ENCODE results near the gene METAP1D. TPM values are rescaled to one million over a fixed set of nuclear protein-coding genes. Genes with fewer than 3 reads are reported as not detected.
"Not testable (repeated sequence)": the region's sequence is repeated elsewhere in the genome, so short reads cannot be mapped to it uniquely, and the experiment has no call there.

METAP1D gene
- total RNA-seq (2014; rRNA removed; shearing (Covaris generic); ENCODE audit: low replicate concordance): 4.3 and 22.9 TPM in 2 replicates

GRCh38 chr2:171999604-172000469 lies at the start of gene METAP1D:
Gene METAP1D (plus strand): TSS chr2:171999953. CDS start chr2:171999970, 17 bp downstream.
- in situ Hi-C loops (cut with HindIII; ENCODE audit: low pct_unique_long_range_greater_than_20kb, low sequenced_read_pairs): no loop called here
- DNase-seq (ENCODE audit: low read depth): peak; percentile 92

- DNase-seq (ENCODE audit: low read depth): no peak
- in situ Hi-C loops (cut with HindIII; ENCODE audit: low pct_unique_long_range_greater_than_20kb, low sequenced_read_pairs): no loop called here
These were observed 47.5 kb upstream of the METAP1D start for GRCh38 chr2:171952276-171952675.

DNA sequence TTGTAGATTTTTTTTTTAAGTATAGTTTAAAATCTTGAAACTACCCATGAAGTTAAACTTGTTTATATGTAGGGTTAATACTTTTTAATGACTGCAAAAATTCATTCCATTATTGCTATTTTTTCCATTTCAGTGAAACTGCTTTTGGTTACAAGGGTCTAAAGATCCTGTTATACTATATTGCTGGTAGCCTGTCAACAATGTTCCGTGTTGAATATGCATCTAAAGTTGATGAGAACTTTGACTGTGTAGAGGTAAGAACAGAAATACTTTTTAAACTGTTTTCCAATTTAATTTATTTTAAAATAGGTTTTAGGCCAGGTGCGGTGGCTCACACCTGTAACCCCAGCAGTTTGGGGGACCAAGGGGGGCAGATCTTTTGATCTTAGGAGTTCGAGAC lies 47.0 kb upstream of the METAP1D start:
- in situ Hi-C loops (cut with HindIII; ENCODE audit: low pct_unique_long_range_greater_than_20kb, low sequenced_read_pairs): no loop called here
- DNase-seq (ENCODE audit: low read depth): no peak

DNA sequence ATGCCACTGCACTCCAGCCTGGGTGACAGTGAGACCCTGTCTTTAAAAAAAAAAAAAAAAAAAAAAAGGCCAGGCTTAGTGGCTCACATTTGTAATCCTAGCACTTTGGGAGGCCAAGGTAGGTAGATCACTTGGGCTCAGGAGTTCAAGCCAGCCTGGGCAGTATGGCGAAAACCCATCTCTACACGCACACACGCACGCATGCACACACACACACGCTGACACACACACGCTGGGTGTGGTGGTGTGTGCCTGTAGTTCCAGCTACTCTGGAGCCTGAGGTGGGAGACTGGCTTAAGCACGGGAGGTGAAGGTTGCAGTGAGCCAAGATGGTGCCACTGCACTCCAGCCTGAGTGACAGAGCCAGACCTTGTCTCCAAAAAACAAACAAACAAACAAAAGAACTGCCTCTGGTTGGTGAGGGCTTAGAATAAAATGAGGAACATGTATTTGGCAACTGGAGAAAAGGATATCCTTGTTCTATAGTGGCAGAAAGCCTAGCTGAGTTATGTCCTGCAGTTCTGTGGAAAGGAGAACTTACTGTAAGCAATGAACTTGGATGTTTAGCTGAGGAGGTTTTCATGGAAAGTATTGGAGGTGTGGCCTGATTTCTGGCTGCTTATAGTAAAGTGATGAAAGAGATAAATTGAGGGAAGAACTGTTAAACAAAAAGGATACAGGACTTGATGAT lies 43.5 kb upstream of the METAP1D start:
- in situ Hi-C loops (cut with HindIII; ENCODE audit: low pct_unique_long_range_greater_than_20kb, low sequenced_read_pairs): no loop called here
- no peak for DNase-seq (ENCODE audit: low read depth)

GRCh38 chr2:171957061-171957460 lies 42.7 kb upstream of the METAP1D start:
- in situ Hi-C loops (cut with HindIII; ENCODE audit: low pct_unique_long_range_greater_than_20kb, low sequenced_read_pairs): no loop called here
- DNase-seq (ENCODE audit: low read depth): no peak

DNA sequence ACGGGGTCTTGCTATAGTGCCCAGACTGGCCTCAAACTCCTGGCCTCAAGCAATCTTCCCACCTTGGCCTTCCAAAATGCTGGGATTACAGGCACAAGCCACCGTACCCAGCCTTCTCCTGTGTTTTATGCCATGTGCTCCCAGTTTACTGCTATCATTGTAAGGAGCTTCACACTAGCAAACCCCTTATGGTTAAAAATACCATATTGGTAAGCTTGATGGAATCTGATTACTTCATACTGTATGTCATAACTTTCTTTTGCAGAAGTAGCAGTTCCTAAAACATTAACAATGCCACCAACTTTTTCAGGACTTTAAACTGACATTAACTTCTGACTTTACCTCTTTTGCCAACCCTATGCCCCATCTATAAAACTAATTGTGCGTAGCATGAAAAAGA lies 41.3 kb upstream of the METAP1D start:
- no peak for DNase-seq (ENCODE audit: low read depth)
- in situ Hi-C loops (cut with HindIII; ENCODE audit: low pct_unique_long_range_greater_than_20kb, low sequenced_read_pairs): no loop called here

- no peak for DNase-seq (ENCODE audit: low read depth)
These were observed 39.8 kb upstream of the METAP1D start for GRCh38 chr2:171959998-171960397.

GRCh38 chr2:171960570-171960969 lies 39.2 kb upstream of the METAP1D start:
- in situ Hi-C loops (cut with HindIII; ENCODE audit: low pct_unique_long_range_greater_than_20kb, low sequenced_read_pairs): no loop called here
- no peak for DNase-seq (ENCODE audit: low read depth)

More at GRCh38 chr2:171959998-171960397, 39.8 kb upstream of the METAP1D start:
- in situ Hi-C loops (cut with HindIII; ENCODE audit: low pct_unique_long_range_greater_than_20kb, low sequenced_read_pairs): no loop called here

- DNase-seq (ENCODE audit: low read depth): no peak
- in situ Hi-C loops (cut with HindIII; ENCODE audit: low pct_unique_long_range_greater_than_20kb, low sequenced_read_pairs): no loop called here
These were observed 36.6 kb upstream of the METAP1D start for GRCh38 chr2:171963198-171963597.

GRCh38 chr2:171964308-171964707 lies 35.4 kb upstream of the METAP1D start:
- DNase-seq (ENCODE audit: low read depth): no peak
- in situ Hi-C loops (cut with HindIII; ENCODE audit: low pct_unique_long_range_greater_than_20kb, low sequenced_read_pairs): no loop called here

DNA sequence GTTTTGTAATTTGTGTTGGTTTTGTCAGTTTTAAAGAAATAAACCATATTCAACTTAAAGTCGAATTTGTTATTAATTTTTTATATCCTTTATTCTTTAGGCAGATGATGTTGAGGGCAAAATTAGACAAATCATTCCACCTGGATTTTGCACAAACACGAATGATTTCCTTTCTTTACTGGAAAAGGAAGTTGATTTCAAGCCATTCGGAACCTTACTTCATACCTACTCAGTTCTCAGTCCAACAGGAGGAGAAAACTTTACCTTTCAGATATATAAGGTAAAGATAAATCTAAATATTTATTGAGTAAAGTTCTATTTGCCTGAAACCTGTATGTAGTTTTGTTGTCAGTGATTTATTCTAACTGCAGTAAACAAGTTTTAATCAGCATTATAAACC lies 34.5 kb upstream of the METAP1D start:
- no peak for DNase-seq (ENCODE audit: low read depth)
- in situ Hi-C loops (cut with HindIII; ENCODE audit: low pct_unique_long_range_greater_than_20kb, low sequenced_read_pairs): no loop called here

DNA sequence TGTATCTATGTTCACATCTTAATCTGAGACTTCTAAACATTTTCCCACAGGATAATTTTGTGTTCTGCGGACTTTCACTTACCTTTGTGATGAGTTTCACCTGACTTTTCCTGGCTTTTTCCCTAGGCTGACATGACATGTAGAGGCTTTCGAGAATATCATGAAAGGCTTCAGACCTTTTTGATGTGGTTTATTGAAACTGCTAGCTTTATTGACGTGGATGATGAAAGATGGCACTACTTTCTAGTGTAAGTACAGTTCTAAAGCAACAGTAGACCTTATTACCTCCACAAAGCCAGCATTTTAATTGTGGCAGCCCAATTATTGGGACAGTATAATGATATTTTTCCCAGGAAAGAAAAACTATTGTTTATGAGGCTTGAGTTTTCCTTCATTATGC lies 34.1 kb upstream of the METAP1D start:
- in situ Hi-C loops (cut with HindIII; ENCODE audit: low pct_unique_long_range_greater_than_20kb, low sequenced_read_pairs): no loop called here
- DNase-seq (ENCODE audit: low read depth): no peak

DNA sequence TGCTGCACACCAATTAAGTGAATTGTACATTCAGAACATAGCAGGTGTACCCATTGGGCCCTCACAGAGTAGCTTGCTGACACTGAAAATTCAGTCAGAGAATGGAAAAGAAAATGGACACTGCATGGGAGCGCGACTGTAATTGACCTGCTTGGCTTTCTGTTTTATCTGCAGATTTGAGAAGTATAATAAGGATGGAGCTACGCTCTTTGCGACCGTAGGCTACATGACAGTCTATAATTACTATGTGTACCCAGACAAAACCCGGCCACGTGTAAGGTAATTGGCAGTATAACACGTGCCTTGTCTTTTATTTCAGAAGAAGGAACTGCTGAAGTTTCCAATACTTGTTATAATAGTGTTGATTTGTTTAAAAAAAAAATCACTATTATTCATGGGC lies 33.5 kb upstream of the METAP1D start:
- in situ Hi-C loops (cut with HindIII; ENCODE audit: low pct_unique_long_range_greater_than_20kb, low sequenced_read_pairs): no loop called here
- DNase-seq (ENCODE audit: low read depth): no peak

DNA sequence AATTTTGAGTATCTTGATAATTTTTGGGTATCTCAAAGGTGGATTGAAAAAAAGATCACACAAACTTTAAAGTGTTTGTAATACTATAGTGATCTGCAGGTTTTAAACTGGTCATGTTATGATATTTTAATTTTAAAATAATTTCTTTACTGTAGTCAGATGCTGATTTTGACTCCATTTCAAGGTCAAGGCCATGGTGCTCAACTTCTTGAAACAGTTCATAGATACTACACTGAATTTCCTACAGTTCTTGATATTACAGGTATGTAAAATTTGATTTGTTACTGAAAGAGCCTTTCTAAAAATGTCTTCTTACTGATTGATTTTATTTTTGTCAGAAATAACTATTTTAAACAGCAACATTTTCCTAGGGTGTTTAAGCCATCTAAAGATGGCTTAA lies 33.1 kb upstream of the METAP1D start:
- no peak for DNase-seq (ENCODE audit: low read depth)
- in situ Hi-C loops (cut with HindIII; ENCODE audit: low pct_unique_long_range_greater_than_20kb, low sequenced_read_pairs): no loop called here

DNA sequence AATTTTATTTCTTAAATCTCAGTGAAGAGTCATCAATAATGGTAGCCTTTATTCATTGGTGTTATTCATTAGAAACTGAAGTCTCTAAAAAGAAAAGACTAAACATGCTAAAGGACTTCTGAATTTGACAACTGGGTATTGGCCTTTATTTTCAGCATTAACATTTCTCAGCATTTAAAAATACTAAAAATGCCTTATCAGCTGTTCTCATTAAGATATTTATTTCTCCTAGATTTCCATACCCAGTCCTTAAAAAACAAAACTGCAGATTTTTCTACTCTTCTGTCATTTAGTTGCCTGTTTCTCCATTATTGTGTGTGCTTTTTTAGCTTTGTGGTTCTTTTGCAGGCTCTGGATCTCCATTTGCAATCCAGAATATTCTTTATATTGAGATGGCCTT lies 31.2 kb upstream of the METAP1D start:
- no peak for DNase-seq (ENCODE audit: low read depth)
- in situ Hi-C loops (cut with HindIII; ENCODE audit: low pct_unique_long_range_greater_than_20kb, low sequenced_read_pairs): no loop called here

- in situ Hi-C loops (cut with HindIII; ENCODE audit: low pct_unique_long_range_greater_than_20kb, low sequenced_read_pairs): no loop called here
- DNase-seq (ENCODE audit: low read depth): no peak
These were observed 27.3 kb upstream of the METAP1D start for GRCh38 chr2:171972329-171972982.

DNA sequence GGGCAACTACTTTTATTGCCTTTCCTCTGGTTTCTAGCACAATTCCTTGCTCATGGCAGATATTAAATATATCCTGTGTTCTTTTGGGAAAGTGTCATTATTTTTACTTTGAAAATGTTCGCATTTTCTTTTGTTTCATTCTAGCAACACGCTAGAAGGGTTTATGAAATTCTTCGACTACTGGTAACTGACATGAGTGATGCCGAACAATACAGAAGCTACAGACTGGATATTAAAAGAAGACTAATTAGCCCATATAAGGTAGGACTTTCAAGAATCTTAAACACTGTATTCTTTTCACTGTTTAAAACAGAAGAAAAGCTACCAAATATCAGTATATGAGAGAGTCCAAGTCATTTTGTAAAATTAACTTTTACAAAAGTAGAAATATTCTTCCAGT lies 20.6 kb upstream of the METAP1D start:
- in situ Hi-C loops (cut with HindIII; ENCODE audit: low pct_unique_long_range_greater_than_20kb, low sequenced_read_pairs): no loop called here
- no peak for DNase-seq (ENCODE audit: low read depth)

- in situ Hi-C loops (cut with HindIII; ENCODE audit: low pct_unique_long_range_greater_than_20kb, low sequenced_read_pairs); DNase-seq (ENCODE audit: low read depth): not testable (repeated sequence)
These were observed 15.8 kb upstream of the METAP1D start for GRCh38 chr2:171983924-171984323.

- DNase-seq (ENCODE audit: low read depth): no peak
- in situ Hi-C loops (cut with HindIII; ENCODE audit: low pct_unique_long_range_greater_than_20kb, low sequenced_read_pairs): no loop called here
These were observed 14.7 kb upstream of the METAP1D start for GRCh38 chr2:171985076-171985475.

Measured in Caki2 (cell line).